ENCODE results near the gene RNU2-63P.
"Not testable (repeated sequence)": the region's sequence is repeated elsewhere in the genome, so short reads cannot be mapped to it uniquely, and the experiment has no call there.

Gene RNU2-63P

GRCh38 chr2:88016086-88016959 is at the start of gene RNU2-63P:
TSS of gene RNU2-63P (minus strand) at chr2:88016547.
- peak; percentile 60 for DNase-seq (ENCODE audit: low read depth)

GRCh38 chr2:88061295-88061694 is 44.9 kb upstream of the RNU2-63P start:
- DNase-seq (ENCODE audit: low read depth) = no peak

DNA sequence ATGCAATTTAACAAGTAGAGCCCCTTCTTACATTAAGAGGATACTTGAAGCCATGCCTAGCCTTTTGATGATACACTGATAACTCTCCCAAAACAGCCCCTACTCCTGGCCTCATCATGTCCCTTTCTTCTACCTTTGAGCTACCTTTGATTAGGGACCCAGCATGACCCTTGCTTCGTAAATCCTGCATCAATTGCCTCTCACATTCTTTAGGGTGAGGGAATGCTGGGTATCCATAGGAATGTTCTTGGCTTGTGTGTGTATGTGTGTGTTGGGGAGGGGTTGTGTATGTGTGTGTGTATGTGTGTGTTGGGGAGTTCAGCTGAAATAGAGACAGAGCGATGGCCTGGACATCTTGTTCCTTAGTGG is 44.5 kb upstream of the RNU2-63P start:
- DNase-seq (ENCODE audit: low read depth) = no peak

GRCh38 chr2:88059979-88060906 is 43.9 kb upstream of the RNU2-63P start:
- DNase-seq (ENCODE audit: low read depth) = no peak

DNA sequence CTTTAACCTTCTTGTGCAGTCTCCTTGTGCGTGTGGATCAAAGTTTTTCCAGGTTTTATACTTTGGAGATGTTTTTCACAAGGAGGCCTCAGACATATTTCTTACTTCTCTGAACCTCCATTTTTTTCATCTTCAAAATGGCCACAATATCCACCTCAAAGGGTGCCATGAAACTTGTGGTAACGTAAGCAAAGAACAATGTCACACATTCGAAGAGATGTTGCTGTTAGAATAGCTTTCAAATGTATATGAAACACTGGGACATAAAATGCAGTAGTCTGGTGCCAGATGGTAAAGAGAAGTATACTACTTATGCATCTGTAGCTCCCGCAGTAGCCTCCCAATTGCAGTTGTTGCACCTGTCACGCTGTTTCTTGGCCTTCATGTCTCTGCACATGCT is 41.8 kb upstream of the RNU2-63P start:
- DNase-seq (ENCODE audit: low read depth) = no peak

DNA sequence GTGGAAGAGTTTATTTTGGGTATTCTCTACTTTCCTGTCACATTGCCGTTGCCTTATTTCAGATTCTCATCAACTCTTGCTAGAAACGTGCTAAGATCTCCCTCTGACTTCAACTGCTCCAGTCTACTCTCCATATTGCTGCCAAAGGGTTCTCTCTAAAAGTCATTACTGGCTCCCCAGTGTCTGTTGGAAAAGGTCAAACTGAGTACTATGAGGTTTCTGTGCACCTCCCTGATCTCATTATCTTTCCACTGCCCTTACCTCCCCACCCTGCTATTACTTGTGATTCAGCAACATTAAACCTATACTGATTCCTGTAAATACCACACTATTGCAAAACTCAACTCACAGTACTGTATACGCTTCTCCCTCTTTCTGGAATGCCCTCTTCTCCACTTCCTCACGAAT is 41.1 kb upstream of the RNU2-63P start:
- no peak for DNase-seq (ENCODE audit: low read depth)

DNA sequence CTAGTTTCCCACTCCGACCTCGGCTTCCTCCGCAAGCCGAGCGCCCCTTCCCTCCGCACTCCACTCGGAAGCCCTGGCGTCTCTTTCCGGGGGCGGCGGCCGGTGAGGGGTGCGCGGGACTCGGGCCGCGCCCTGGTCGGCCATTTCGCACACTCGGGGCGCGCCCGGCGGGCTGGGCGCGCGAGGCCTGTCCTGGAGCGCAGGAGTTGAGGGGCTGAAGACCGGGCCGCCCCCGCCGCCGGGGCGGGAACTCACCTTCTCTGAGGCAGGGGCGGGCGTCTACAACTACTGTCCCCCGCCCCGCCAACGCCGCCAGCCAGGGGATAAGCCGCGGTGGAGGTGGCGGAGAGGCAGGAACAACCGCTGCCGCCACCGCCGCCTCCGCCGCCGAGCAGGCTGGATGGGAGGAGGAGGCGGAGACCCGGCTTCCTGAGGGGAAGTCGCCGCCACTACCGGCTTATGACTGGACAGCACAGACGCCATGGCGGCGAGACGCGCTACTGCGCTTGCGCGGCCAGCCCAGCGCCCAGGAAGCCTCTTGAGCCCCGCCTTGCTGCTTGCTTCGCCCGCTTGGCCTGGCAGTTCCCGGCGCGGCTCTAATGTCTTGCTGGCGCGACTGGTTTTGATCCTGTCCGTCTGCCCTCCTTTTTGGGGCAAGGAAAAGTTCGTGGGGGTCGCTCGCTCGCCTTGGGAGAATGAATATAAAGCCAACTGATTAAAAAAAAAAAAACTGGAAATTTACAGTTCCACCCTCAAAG is 39.2 kb upstream of the RNU2-63P start, which contains the start of gene KRCC1:
Gene KRCC1, minus strand, starts transcription at position 413 of the 758 bp plus-strand sequence. CDS start 27,220 bp downstream, outside the sequence.
- DNase-seq (ENCODE audit: low read depth) = peak; percentile 88

DNA sequence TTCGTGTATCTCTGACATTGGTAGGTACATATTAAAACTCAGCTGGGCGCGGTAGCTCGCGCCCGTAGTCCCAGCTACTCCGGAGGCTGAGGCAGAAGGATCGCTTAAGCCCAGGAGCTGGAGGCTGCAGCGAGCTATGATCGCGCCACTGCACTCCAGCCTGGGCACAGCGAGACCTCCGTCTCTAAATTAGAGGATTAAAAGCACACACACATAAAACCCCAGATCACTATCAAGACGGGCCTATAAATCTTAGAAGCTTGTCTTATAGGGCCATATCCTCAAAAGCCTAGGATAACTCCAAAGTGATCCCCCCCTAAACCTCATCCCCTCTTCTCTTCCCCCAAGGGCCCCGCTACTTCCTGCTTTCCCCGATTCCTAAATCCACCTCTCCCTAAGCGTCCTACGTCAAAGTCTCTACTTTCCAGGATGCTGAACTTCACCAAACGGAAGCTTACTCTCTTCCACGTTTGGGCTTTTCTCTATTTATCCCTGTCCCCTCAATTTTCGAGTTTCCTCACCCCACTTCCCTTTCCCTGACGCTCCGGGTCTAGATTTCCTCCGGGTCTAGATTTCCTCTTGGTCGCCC is 38.5 kb upstream of the RNU2-63P start:
- DNase-seq (ENCODE audit: low read depth) = no peak

GRCh38 chr2:88053934-88054781 is 37.8 kb upstream of the RNU2-63P start:
- no peak for DNase-seq (ENCODE audit: low read depth)

DNA sequence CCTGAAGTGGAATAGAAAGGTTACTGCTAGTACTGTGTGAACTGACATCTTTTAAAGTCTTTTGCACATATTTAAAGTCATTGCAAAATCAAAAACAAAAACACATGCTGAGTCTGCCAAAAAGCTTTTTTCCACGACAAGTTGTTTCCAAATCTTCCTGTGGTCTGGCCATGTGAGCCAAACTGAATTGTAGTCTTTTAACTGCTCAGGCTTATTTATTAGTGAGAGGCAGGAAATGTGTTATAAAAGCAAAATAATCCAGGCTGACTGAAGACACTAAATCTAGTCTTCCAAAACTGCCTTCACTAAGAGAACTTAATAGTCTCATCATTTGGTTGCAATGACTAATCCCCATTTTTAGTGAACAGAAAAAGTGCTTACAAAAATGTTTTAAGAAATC is 36.9 kb upstream of the RNU2-63P start:
- no peak for DNase-seq (ENCODE audit: low read depth)

GRCh38 chr2:88051792-88052191 is 35.4 kb upstream of the RNU2-63P start:
- DNase-seq (ENCODE audit: low read depth) = no peak

- DNase-seq (ENCODE audit: low read depth) = no peak
These were observed 33.3 kb upstream of the RNU2-63P start for GRCh38 chr2:88049622-88050021.

DNA sequence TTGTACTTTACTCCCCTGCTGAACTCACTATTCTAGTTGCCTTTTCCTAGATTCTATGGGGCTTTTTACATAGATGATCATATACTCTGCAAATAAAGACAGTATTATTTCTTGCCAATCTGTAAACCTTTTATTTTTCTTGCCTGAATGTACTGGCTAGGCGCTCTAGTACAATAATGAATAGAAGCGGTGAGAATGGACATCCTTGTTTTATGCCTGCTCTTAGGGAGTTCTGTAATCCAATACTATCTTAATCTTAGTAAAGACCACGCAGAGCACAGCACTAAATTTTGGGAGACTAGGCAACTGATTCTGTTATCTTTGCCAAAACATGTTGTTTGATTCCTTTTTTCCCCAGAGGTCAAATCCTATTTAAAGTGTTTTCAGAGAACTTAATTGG is 32.2 kb upstream of the RNU2-63P start:
- no peak for DNase-seq (ENCODE audit: low read depth)

GRCh38 chr2:88045561-88045960 is 29.2 kb upstream of the RNU2-63P start:
- DNase-seq (ENCODE audit: low read depth) = not testable (repeated sequence)

- DNase-seq (ENCODE audit: low read depth) = no peak
These were observed 26.1 kb upstream of the RNU2-63P start for GRCh38 chr2:88042476-88042875.

- DNase-seq (ENCODE audit: low read depth) = no peak
These were observed 22.1 kb upstream of the RNU2-63P start for GRCh38 chr2:88038263-88039105.

DNA sequence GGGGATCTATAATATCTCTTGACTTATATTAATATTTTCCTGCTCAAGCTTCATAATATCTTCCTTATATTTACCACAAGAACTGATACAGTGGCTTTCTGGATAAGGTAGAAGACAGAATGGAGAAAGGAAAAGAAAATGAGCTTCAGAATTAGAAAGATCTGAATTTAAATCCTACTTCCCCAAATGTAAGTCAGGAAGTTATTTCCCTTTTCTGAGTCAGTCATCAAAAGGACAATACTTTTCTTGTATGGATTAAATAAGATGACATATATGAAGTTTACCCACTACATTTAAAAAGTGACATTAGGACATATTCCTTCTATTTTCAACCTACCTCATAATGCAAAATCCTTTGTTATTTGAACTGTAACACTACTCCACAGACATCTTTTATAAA is 20.3 kb upstream of the RNU2-63P start:
- DNase-seq (ENCODE audit: low read depth) = no peak

DNA sequence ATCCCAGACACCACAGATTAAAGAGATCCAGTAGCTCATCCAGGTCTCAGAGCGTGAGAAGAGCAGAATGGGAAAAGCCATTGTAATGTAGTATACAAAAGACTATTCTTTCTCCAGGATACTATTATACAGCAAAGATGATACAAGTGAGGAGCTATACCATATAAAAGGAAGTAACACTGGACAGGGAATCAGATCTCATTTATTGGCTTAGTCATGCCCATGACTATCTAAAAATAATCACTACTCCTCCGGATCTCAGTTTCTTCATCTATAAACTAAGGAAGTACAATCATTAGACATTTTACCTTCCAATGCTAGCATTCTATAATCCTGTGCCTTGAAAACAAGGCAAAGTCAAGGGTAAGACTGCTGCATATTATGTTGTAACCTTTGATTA is 19.8 kb upstream of the RNU2-63P start:
- no peak for DNase-seq (ENCODE audit: low read depth)

DNA sequence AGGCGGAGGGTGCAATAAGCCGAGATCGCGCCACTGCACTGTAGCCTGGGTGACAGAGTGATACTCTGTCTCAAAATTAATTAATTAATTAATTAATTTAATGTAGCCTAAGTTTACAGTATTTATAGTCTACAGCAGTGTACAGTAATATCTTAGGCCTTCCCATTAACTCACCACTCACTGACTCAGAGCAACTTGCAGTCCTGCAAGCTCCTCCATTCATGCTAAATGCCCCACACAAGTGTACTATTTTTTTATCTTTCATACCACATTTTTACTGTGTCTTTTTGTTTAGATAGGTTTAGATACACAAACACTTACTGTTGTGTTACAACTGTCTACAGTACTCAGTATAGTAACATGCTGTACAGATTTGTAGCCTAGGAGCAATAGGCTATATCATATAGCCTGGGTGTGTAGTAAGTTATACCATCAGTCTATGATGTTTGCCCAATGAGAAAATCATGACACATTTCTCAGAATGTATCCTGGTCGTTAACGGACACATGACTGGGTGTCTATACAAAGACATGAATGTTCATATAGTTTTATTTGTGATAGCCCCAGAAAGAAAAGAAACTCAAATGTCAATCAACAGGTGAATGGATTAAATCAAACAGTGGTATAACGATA is 15.8 kb upstream of the RNU2-63P start:
- no peak for DNase-seq (ENCODE audit: low read depth)
